ENCODE data around the gene SWAP70. TPM values are rescaled to one million over a fixed set of nuclear protein-coding genes. Genes with fewer than 3 reads are reported as not detected.

Gene SWAP70
- polyA plus RNA-seq, 3 donors = 10.9 to 26.4 (median 13.8) TPM

DNA sequence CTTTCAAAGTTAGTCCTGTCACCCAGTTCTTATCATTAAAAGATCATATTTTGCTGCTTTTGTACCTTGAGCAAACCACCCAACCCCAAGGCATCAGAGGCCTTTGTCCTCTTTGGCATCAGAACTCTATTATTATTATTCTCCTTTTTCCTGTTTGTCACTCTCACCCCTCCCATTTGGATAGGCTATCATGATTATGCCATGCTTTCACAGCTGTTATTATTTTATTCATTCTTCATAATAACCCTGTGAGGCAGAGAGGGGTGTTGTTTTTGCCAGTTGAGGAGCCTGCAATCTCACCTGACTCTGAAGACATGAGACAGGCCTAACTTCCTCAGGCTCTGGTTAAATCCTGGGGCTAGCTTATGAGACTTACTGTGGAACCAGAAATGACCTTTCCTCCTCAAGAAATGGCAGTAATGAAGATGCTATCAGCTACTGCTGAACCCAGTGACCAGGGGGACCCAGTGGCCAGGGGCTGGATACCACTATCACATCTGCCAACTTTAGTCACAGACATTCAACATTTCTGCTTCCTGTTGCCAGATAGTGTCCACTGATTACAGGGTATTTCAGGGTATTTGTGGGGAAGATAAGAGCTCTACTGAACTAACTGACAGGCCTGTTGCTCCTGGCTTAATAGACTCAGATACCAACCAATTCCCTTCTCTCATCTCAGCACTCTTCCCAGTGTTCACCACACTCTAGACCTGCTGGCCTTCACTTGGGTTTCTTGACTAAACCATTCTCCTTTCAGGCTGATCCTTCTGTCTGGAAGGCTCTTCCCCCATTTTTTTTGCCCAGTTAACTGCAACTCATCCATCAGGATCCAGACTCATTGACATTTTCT, 11.8 kb upstream of the SWAP70 start:
- Mint-ChIP-seq H3K9me3 (peaks cover 3 to 12% (median 8%) of the 10 kb centered on the region in 7 donors), H3K27me3 (ENCODE audit: low read depth in 3 of 3) (peaks cover 0 to 8% (median 5%) of the 10 kb centered on the region in 3 donors), H3K36me3 (peaks cover 0 to 4% of the 10 kb centered on the region in 2 donors), H3K4me3 (no peak overlapping the region), H3K27ac (peak overlapping the region in 4 of 7 donors; percentile 9 to 59 (median 32)), H3K4me1 (peaks cover 13% of the 10 kb centered on the region)
- TF ChIP-seq, protein P1, sequence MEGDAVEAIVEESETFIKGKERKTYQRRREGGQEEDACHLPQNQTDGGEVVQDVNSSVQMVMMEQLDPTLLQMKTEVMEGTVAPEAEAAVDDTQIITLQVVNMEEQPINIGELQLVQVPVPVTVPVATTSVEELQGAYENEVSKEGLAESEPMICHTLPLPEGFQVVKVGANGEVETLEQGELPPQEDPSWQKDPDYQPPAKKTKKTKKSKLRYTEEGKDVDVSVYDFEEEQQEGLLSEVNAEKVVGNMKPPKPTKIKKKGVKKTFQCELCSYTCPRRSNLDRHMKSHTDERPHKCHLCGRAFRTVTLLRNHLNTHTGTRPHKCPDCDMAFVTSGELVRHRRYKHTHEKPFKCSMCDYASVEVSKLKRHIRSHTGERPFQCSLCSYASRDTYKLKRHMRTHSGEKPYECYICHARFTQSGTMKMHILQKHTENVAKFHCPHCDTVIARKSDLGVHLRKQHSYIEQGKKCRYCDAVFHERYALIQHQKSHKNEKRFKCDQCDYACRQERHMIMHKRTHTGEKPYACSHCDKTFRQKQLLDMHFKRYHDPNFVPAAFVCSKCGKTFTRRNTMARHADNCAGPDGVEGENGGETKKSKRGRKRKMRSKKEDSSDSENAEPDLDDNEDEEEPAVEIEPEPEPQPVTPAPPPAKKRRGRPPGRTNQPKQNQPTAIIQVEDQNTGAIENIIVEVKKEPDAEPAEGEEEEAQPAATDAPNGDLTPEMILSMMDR (IDR thresholded peaks at IDR 0.05) = no peak
- Histone ChIP-seq H3K9me3 (replicated peaks in 1 of 2; ENCODE audit: control insufficient read depth in 1 of 2, insufficient read depth in 1 of 2, low read length in 2 of 2) (peaks cover 0 to 5% of the 10 kb centered on the region in 2 donors), H3K27ac (ENCODE audit: low read depth in 1 of 2, low read length in 2 of 2) (no peak overlapping the region), H3K4me1 (ENCODE audit: control insufficient read depth in 1 of 2, insufficient read depth in 2 of 2, low read length in 2 of 2) (peaks cover 16% of the 10 kb centered on the region in 2 donors), H3K36me3 (replicated peaks in 1 of 2; ENCODE audit: control insufficient read depth in 1 of 2, insufficient read depth in 2 of 2, low read length in 2 of 2) (no peaks in the 10 kb centered on the region), H3K4me3 (replicated peaks in 1 of 3; ENCODE audit: low read depth in 2 of 3, low read length in 3 of 3) (no peak overlapping the region), H3K27me3 (ENCODE audit: control insufficient read depth in 2 of 2, insufficient read depth in 2 of 2, low read length in 2 of 2) (no peaks in the 10 kb centered on the region), H3K9ac (ENCODE audit: insufficient read depth, low read length, poor library complexity, severe bottlenecking) (no peak overlapping the region), H4K20me1 (ENCODE audit: insufficient read depth, low read length) (no peaks in the 10 kb centered on the region), H3K79me2 (ENCODE audit: insufficient read depth, low read length) (no peaks in the 10 kb centered on the region), H3K4me2 (replicated peaks; ENCODE audit: extremely low read depth, low read length, poor library complexity, severe bottlenecking) (no peak overlapping the region), H2AFZ (ENCODE audit: insufficient read depth, low read depth, low read length, poor library complexity, severe bottlenecking) (no peak overlapping the region)
- intact Hi-C loops (cut with micrococcal nuclease) = no loop called here
- no peak for DNase-seq

- Mint-ChIP-seq H3K27ac (no peak overlapping the region), H3K27me3 (ENCODE audit: low read depth in 3 of 3) (peaks cover 0 to 4% (median 3%) of the 10 kb centered on the region in 3 donors), H3K36me3 (no peaks in the 10 kb centered on the region), H3K9me3 (peaks cover 0 to 8% (median 0%) of the 10 kb centered on the region in 7 donors), H3K4me1 (peaks cover 7% of the 10 kb centered on the region), H3K4me3 (no peak overlapping the region)
- H3K27me3 ChIP-seq (ENCODE audit: control insufficient read depth in 2 of 2, insufficient read depth in 2 of 2, low read length in 2 of 2) = no peaks in the 10 kb centered on the region
- no peaks in the 10 kb centered on the region for H3K36me3 ChIP-seq (replicated peaks in 1 of 2; ENCODE audit: control insufficient read depth in 1 of 2, insufficient read depth in 2 of 2, low read length in 2 of 2)
- TF ChIP-seq, protein P1 (IDR thresholded peaks at IDR 0.05) = no peak
- H2AFZ ChIP-seq (ENCODE audit: insufficient read depth, low read depth, low read length, poor library complexity, severe bottlenecking) = no peak overlapping the region
- no peak overlapping the region for H3K9ac ChIP-seq (ENCODE audit: insufficient read depth, low read length, poor library complexity, severe bottlenecking)
- WGBS (ENCODE audit: insufficient coverage) = no CpG with 5 or more reads among the region's 2 CpGs
- H3K27ac ChIP-seq (ENCODE audit: low read depth in 1 of 2, low read length in 2 of 2) = no peak overlapping the region
- no peak overlapping the region for H3K4me3 ChIP-seq (replicated peaks in 1 of 3; ENCODE audit: low read depth in 2 of 3, low read length in 3 of 3)
- H3K79me2 ChIP-seq (ENCODE audit: insufficient read depth, low read length) = no peaks in the 10 kb centered on the region
- H3K4me2 ChIP-seq (replicated peaks; ENCODE audit: extremely low read depth, low read length, poor library complexity, severe bottlenecking) = no peak overlapping the region
- H3K9me3 ChIP-seq (replicated peaks in 1 of 2; ENCODE audit: control insufficient read depth in 1 of 2, insufficient read depth in 1 of 2, low read length in 2 of 2) = peaks cover 0 to 2% of the 10 kb centered on the region in 2 donors
- intact Hi-C loops (cut with micrococcal nuclease) = no loop called here
- no peaks in the 10 kb centered on the region for H4K20me1 ChIP-seq (ENCODE audit: insufficient read depth, low read length)
- peaks cover 10% of the 10 kb centered on the region in 2 donors for H3K4me1 ChIP-seq (ENCODE audit: control insufficient read depth in 1 of 2, insufficient read depth in 2 of 2, low read length in 2 of 2)
- DNase-seq = no peak
Observed at GRCh38 chr11:9653871-9654270, 10.0 kb upstream of the SWAP70 start.

All from CD14-positive monocyte (primary cell).